ENCODE data around the gene CPT1B. TPM values are rescaled to one million over a fixed set of nuclear protein-coding genes. Genes with fewer than 3 reads are reported as not detected.

The CPT1B gene
- total and polyA plus RNA-seq, 12 donors: 61.2 to 487 (median 398) TPM

GRCh38 chr22:50622723-50623327, 44.6 kb upstream of the CPT1B start:
- Histone ChIP-seq H3K36me3 (peaks cover 0 to 18% (median 0%) of the 10 kb centered on the region in 9 donors), H3K27me3 (peaks cover 0 to 5% (median 0%) of the 10 kb centered on the region in 7 donors), H3K9me3 (no peaks in the 10 kb centered on the region), H3K4me3 (no peak overlapping the region), H3K4me1 (peaks cover 9 to 53% (median 43%) of the 10 kb centered on the region in 9 donors), H3K27ac (peak overlapping the region in 5 of 10 donors; percentile 12 to 84 (median 61))
- TF ChIP-seq CTCF (IDR thresholded peaks at IDR 0.05): no peak
- DNase-seq (no peak), ATAC-seq (no peak)
- 69 to 71% methylated on average over 16 of the region's 16 CpGs for WGBS, 2 donors
- intact Hi-C loops (cut with DNase I): loop anchor here in 4 of 10 donors (5.0 kb wide), 4 partner anchors 46 to 381 kb away; partner anchors contain the start of genes CPT1B (in 3 of the 4), SCO2 (in 2 of the 4) and TYMP (in 2 of the 4)

- peak overlapping the region in 9 of 10 donors; percentile 23 to 84 (median 61) for H3K27ac ChIP-seq
- peak overlapping the region in 3 of 10 donors; percentile 31 to 52 (median 48) for H3K4me3 ChIP-seq
- peak in 2 of 9 donors; percentile 19 to 26 for TF ChIP-seq CTCF (IDR thresholded peaks at IDR 0.05)
- DNase-seq (no peak), ATAC-seq (no peak)
- peaks cover 0 to 6% (median 0%) of the 10 kb centered on the region in 7 donors for H3K27me3 ChIP-seq
- no peaks in the 10 kb centered on the region for H3K9me3 ChIP-seq
- intact Hi-C loops (cut with DNase I): loop anchor here in 5 of 10 donors (2.0 to 5.0 kb wide), 5 partner anchors 39 to 380 kb away; partner anchors contain the start of genes CPT1B (in 3 of the 5), SCO2 (in 2 of the 5), TYMP (in 2 of the 5) and CHKB (in 1 of the 5)
- peaks cover 7 to 47% (median 37%) of the 10 kb centered on the region in 9 donors for H3K4me1 ChIP-seq
- peaks cover 0 to 18% (median 0%) of the 10 kb centered on the region in 9 donors for H3K36me3 ChIP-seq
- WGBS, 2 donors: 42 to 47% methylated on average over 18 of the region's 18 CpGs
Observed at GRCh38 chr22:50621948-50622722, 43.9 kb upstream of the CPT1B start.

- Histone ChIP-seq H3K4me1 (peaks cover 2 to 40% (median 32%) of the 10 kb centered on the region in 9 donors), H3K36me3 (peaks cover 0 to 18% (median 0%) of the 10 kb centered on the region in 9 donors), H3K9me3 (no peaks in the 10 kb centered on the region), H3K4me3 (peak overlapping the region in 5 of 10 donors; percentile 31 to 52 (median 41)), H3K27ac (peak overlapping the region in 8 of 10 donors; percentile 23 to 84 (median 62)), H3K27me3 (peaks cover 0 to 6% (median 0%) of the 10 kb centered on the region in 7 donors)
- DNase-seq (no peak), ATAC-seq (peak in 6 of 8 donors; percentile 14 to 40 (median 27))
- intact Hi-C loops (cut with DNase I): loop anchor here in 5 of 10 donors (2.0 to 5.0 kb wide), 5 partner anchors 39 to 379 kb away; partner anchors contain the start of genes CPT1B (in 3 of the 5), SCO2 (in 2 of the 5), TYMP (in 2 of the 5) and CHKB (in 1 of the 5)
- TF ChIP-seq CTCF (IDR thresholded peaks at IDR 0.05): no peak
- 32 to 40% methylated on average over 10 of the region's 10 CpGs for WGBS, 2 donors
Observed at GRCh38 chr22:50621356-50621880, 43.2 kb upstream of the CPT1B start.

Data from heart right ventricle (tissue), 16 donors.